GM18951 (cell line): Measurements from ENCODE around the gene GALNT7.

Experiments used
- POLR2A ChIP-seq: IDR thresholded peaks from 4 replicates; pipeline ENCODE4 v1.6.1; 2011; ENCODE audit warnings: mild to moderate bottlenecking; ENCODE audit not compliant: insufficient read length, insufficient read depth; ENCODE audit errors: extremely low read depth
- in situ Hi-C: fragments of 300-500 bp; cut with MboI; formaldehyde crosslinking; loops from one replicate; pipeline ENCODE4 v1.12.0; 2022; ENCODE audit warnings: low sequenced_read_pairs, mixed read lengths, inconsistent platforms; ENCODE audit not compliant: unreplicated experiment

The GALNT7 gene

DNA sequence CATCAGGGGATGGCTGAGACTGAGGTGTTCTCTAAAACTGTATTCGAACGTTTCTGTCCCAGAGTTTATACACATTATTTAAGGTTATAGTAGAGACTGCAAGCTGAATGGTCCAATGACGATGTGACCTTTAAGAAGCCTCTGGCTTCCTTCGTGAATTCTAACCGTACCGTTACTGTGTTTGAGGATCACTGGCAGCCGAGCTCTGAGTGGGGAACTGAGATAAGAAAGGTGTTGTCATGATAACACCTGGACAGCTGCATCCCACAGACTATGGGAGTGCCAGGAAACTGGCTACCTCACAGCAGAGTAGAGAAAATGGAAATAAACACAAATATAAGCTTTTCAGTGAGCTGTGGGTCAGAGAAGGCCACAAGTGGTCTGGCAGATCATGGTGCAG, 106.5 kb downstream of the GALNT7 start:
- no peak for TF ChIP-seq POLR2A
- in situ Hi-C loops, result no loop called here

DNA sequence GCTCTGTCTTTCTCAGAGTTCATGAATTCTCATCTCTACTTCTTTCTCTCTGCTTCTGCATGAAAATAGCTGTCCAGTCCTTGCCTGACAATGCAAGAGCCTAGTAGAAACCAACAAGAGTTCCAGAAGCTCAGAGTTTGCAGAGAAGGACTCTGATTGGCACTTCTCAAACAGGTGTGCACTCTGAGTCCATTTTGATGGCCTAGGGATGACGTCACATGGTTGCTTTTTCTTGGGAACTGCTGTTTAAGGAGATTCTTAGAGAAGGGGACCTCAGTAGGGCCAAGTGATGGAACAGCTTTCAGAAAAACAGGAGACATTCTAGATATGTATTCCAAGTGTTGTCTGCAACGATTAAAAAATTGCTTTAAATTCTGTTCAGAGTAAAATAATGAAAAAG, 108.7 kb downstream of the GALNT7 start:
- in situ Hi-C loops, result no loop called here
- TF ChIP-seq POLR2A, result no peak

DNA sequence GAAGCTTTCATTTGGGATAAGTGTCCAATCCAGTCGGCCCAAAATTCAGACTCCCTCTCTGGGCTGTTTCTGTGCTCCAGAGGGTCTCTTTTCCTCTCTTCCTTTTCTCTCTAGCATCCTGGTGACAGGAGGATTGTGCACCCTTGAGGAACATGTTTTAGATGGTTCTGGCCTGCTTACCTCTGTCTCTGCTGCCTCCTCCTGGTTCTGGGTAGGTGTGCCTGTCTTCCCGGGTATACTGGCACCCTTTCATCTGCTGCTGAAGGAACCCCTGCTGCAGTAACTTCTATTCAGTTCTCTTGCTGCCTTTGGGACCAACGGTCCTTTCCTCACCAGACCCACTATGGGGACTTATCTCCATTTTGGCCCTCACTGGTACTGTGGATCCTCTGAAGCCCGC, 112.4 kb downstream of the GALNT7 start:
- in situ Hi-C loops, result no loop called here
- no peak for TF ChIP-seq POLR2A

DNA sequence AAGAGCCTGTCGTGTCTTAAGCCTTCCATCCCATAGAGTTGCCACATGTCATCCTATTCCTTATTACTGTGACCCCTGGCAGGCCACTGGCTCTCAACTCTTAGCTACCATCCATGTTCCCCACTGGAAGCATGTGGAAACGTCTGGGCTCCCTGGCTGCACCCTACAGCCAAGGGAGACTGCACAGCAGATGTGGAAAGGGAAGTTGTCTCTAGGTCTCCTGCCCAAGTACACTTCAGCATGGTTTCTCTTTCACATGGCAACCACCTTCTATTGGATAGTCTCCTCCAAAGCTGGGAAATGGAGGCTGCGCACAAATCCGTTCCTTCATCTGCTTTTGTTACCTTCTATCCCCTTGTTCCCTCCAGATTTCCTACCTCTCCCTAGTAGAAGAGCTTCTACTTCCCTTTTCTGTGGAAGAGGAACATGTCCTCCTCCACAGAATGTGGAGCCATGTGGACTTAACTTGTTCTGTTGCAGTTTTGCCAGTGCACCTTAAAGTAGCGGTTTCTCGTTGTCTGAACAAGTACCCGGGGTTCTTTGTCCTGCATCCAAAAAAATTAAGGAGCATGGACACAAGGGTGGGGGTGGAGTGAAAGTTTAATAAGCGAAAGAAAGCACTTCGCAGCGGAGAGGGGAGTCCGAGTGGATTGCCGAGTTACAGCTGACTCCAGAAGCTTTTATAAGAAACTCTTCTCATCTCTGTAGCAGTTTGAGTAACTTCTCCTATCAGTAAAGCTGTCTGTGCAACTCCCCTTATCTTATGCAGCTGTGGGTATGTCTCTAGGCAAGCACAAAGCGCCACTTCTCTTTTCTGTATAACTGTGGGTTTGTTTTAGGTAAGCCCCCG, 113.0 kb downstream of the GALNT7 start:
- in situ Hi-C loops, result no loop called here
- no peak for TF ChIP-seq POLR2A

DNA sequence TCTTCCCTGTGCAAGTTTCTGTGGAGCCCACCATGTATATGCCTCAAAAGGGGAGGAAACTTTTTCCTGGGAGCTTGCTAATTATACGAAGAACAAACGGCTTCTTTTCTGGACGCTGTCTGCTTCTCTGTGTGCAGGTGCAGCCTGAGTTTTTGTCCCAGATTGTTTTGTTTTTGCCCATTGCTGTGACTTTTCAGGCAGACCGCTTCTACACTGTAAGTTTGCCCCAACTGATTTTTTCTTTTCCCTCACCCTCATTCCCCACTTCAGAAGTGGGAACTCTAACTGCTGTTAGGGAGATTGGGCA, 113.6 kb downstream of the GALNT7 start:
- in situ Hi-C loops, result no loop called here

DNA sequence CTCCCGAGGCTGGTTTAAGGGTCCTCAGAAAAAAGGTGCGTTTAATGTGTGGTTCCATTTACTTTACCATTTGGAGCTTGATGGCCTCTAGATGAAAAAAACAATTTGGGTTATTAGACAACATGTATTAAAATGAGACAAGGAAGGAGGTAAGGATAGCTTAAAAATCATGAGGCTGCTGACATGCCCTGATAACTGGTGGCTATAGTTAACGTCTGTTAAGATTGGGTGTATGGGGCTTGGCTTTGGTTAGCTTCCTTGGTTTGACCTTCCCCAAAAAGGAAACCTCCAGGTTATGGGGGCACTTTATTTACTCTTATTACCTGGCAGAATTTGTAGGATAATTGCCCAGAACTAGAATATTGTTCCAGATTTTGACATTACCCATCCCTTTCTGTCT, 114.0 kb downstream of the GALNT7 start:
- in situ Hi-C loops, result no loop called here
- no peak for TF ChIP-seq POLR2A

More for the DNA sequence above, 113.6 kb downstream of the GALNT7 start:
- no peak for TF ChIP-seq POLR2A

DNA sequence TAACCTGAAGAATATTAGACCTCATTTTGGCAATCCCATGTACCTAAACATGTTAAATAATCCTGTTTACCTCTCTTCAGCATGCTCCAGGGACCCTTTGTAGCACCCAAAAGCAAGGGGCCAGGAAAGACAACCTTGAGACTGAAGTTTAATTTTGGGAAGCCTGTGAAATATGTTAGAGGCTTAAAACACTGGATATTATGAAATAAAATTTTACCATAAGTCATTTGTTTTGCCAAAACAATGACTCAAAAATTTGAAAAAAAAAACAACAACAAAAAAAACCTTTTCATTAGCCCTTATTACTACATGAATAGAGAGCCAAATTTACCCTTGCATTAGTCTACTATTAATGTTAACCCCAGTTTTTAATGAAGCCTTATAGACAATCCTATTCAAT, 115.9 kb downstream of the GALNT7 start:
- no peak for TF ChIP-seq POLR2A
- in situ Hi-C loops, result no loop called here

DNA sequence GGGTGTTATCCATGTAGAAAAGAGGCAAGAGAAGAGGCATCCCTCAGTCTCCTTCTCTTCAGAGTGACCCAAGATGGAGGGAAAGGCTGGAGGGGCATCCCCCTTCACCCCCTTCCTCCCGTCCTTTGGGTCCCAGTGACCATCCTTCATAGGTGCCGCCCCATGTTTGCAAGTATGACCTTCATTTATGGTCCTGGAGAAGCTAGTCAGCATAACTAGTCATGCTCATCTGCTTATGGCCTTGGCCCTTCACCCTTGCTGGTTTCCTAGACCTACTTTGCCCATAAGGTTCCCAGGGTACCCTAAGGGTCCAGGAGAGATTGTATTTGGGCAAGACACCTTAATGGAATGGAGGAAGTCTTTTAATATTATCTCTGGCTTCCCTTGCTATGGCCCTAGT, 118.9 kb downstream of the GALNT7 start:
- TF ChIP-seq POLR2A, result no peak
- in situ Hi-C loops, result no loop called here

DNA sequence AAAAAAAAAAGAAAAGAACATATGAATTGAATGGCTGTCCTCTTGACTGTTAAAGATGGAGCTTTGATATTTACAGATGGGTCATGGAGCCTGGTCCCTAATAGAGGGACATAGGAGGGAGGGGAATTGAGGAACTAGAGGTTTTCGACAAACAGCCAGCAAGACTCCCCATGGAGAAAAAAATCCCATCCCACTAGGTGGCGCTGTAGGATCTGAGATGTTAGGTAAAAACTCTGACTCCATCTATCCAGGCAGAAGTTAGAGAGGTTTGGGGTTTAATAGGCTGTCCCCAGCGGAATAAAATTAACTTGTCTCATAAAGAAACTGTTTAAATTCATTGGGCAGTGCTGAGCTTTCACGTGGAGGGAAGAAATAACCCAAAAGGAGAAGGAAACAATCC, 119.7 kb downstream of the GALNT7 start:
- no peak for TF ChIP-seq POLR2A
- in situ Hi-C loops, result no loop called here

DNA sequence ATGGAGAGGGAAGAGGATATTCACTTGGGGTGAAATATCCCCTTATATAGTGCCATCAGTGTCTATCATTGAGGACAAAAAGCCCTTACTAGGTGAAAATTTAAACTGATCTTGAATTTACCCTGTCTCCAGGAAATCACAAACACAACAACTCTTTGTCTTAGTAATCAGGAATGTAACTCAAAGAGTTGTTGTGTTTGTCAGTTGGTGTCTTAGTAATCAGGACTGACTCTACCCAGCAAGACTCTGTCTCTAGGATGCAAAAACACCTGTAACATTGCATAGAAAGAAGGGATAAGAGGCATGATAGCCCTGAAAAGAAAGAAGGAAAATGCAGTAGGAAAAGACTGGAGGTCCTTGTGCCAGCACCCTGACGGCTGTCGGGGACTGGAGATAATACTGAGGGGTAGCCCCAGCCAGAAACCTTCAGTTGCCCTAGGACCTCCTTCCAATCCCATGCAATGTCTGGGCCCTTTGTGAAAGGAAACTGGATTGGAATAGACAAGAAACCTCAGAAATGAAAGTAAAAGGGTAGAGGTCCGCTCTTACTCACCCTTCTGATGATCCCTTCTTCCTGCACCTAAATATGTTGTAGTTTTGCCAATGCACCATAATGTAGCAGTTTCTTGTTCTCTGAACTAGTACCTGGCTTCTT, 120.2 kb downstream of the GALNT7 start:
- no peak for TF ChIP-seq POLR2A
- in situ Hi-C loops, result no loop called here

DNA sequence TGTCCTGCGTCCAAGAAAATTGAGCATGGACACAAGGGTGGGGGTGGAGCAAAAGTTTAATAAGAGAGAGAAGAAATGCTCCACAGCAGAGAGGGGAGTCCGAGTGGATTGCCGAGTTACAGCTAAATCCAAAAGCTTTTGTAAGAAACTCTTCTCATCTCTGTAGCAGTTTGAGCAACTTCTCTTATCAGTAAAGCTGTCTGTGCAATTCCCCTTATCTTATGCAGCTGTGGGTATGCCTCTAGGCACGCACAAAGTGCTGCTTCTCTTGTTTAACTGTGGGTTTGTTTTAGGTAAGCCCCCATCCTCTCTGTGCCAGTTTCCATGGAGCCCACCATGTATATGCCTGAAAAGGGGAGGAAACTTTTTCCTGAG, 120.7 kb downstream of the GALNT7 start:
- no peak for TF ChIP-seq POLR2A
- in situ Hi-C loops, result no loop called here

DNA sequence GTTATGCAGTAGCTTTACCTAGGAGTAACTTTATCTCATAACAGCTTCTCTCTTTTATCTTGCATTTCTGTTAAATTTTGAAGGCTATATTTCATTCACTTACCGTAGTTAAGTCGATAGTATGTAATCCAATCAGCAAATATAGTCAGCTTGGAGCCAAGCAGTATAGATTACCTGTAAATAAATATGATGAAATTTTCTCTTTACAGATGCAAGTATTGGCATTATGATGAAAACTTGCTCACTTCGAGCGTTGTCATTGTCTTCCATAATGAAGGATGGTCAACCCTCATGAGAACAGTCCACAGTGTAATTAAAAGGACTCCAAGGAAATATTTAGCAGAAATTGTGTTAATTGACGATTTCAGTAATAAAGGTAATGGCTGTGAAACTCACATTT, 123.3 kb downstream of the GALNT7 start:
- in situ Hi-C loops, result no loop called here
- no peak for TF ChIP-seq POLR2A

DNA sequence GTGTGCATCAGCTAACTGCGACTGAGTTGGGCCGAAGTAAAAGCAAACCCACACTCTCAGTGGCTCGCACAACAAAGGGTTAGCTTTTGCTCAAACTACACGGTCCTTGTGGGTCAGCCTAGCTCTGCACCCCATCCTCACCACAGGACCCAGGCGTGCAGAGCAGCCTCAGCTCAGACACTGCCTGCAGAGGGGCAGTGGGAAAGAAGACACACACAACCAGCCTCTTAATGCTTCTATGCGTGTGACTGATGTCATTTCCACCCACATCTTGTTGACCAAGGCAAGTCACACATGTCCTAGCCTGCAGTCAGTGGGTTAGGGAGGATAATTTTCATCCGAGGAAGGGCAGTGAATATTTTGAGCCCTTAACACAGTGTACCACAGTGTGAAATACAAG, 125.1 kb downstream of the GALNT7 start:
- no peak for TF ChIP-seq POLR2A
- in situ Hi-C loops, result no loop called here

DNA sequence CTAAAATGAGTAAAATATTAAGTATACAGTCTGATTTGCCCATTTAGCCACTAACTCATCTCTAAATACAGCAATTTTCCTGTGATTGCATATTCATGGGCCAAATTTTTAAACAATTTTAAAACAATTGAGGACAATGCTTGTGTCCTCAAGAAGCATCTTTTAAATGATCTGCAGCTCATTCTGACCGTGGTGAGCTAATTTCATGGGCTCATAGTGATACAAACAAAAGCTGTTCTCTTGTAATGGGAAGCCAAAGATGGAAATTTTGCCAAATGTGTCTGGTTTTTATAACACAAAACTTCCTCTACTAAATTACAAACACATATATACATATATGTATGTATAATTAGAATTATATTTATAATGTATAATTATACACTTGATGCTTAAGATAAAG, 125.8 kb downstream of the GALNT7 start:
- in situ Hi-C loops, result no loop called here
- no peak for TF ChIP-seq POLR2A
